ENCODE results near the gene ADCYAP1R1.

The ADCYAP1R1 gene

DNA sequence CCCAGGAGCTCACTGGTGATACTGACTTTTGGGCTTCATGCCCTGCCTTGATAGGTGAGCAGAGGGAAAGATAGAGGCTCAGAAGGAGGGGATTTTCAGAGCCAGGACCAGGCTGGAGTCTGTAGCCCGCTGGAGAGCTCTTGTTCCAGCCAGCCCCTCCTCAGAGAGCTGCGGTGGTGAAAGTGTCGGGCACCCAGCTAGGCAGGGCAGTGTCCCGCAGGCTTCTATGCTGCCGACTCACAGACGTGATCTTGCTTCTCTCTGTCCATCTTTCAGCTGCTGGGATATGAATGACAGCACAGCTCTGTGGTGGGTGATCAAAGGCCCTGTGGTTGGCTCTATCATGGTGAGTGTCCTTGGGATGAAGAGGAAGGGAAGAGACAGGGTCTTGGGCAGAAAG, 35.2 kb downstream of the ADCYAP1R1 start:
- DNase-seq (ENCODE audit: low spot score): no peak

DNA sequence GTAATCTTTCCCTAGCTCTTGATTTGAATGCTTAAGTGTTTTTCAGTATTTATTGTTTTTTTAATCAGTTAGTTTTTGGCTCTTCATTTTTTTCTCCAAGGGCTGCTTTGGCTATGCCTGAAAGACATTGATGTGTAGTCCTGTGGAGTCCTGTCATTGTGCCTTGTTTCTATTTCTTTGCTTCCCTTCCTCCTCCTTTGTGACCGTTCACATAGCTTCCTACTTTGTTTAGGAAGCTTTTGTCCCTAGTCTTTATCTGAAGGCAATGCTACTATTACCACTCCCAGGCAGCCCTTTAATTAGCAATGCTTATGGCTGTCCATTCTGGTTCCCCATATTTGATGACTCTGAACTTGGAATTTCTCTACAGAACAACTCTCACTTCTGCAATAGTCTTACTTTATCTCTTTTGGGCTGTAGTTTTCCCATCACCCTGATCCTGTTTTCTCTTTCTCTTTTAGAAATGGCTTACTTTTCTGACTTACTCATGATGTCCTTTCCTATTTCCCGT, 39.9 kb downstream of the ADCYAP1R1 start:
- no peak for DNase-seq (ENCODE audit: low spot score)

DNA sequence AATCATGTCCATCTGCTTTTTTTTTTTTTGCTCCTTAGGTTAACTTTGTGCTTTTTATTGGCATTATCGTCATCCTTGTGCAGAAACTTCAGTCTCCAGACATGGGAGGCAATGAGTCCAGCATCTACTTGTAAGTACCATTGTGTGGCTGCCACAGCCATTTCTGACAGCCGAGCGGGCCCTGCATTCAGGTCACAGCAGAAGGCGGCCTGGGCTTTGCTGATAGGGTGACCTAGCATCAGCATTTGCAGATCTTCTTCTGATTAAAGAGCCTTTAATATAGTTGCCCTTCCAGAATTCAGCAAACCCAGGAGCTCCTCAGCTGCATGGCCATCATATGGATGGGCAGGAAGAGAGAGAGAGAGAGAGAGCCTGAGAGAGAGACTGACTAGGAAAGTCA, 40.5 kb downstream of the ADCYAP1R1 start:
- no peak for DNase-seq (ENCODE audit: low spot score)

DNA sequence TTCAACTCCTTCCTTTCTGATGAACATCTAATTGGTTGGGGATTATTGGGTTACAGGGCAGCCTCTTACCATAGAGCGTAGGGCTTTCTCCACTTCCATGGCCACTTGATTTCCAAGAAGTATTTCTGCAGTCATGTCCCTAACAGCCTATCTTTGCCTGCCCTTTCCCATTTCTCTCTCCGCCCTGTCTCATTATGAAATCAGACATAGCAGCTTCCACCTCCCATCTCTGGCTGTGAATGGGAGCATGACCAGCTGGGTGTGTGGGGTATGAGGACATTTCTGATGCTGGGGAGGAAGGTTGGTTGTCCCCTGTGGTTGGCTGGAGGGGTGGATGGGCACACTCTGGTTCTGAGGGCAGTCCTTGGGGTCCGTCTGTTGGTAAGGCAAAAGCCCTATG, 41.2 kb downstream of the ADCYAP1R1 start:
- DNase-seq (ENCODE audit: low spot score): no peak

DNA sequence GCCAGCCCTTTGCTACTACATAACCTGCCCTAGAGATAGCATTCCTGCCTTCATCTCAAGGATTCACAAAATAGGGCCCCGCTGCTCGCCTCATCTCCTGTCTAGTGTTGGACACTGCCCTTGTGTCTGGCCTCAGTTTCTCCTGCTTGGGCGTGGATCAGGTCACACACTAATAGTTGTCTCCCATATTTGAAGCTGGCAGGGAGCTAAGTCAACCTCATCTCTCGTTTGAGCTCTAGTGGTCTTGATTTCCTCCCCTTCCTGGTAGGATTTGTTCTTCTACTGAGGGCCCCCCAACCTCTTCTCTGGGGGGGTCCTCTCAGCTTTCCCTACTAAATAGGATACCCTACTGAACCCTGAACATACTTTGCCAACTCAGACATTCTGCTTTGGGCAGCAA, 42.2 kb downstream of the ADCYAP1R1 start:
- DNase-seq (ENCODE audit: low spot score): no peak

DNA sequence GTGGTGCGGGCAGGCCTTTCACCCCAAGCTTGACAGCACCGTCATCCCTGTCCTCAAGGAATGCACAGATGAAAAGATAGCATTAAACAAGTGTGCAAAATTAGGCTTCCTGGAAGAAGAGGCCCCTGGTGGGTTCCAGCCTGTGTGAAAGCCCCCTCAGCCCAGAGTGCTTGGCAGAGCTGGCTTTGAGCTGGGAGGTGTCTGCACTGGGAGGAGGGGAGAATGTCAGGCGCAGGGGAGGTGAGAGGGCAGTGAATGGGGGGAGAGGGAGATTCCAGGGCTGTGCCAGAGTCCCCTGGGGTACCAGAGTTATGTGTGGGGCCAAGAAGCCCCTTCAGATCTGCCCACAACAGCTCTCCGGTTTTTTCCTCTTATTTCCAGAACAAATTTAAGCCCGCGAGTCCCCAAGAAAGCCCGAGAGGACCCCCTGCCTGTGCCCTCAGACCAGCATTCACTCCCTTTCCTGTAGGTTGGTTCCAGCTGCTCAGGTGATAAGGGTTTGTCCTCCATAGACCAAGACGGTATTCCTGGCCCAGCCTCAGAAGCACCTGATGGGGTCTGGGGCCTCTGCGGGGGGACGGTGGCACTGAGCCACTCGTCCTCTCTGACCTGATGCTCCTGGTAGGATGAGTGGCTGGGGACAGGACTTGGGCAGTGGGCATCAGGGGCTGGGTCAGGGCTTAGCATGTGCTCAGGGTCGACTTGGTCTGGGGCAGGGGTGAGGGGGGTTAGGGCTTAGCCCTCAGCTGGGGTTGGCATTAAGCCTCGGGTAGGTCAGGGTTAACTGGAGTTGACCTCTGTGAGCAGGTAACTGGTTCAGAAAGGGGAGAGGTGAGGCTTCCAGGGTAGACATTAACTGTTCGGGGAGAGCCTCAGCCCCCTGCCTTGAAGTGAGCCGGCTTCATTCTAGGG, 43.4 kb downstream of the ADCYAP1R1 start:
- DNase-seq (ENCODE audit: low spot score): no peak

DNA sequence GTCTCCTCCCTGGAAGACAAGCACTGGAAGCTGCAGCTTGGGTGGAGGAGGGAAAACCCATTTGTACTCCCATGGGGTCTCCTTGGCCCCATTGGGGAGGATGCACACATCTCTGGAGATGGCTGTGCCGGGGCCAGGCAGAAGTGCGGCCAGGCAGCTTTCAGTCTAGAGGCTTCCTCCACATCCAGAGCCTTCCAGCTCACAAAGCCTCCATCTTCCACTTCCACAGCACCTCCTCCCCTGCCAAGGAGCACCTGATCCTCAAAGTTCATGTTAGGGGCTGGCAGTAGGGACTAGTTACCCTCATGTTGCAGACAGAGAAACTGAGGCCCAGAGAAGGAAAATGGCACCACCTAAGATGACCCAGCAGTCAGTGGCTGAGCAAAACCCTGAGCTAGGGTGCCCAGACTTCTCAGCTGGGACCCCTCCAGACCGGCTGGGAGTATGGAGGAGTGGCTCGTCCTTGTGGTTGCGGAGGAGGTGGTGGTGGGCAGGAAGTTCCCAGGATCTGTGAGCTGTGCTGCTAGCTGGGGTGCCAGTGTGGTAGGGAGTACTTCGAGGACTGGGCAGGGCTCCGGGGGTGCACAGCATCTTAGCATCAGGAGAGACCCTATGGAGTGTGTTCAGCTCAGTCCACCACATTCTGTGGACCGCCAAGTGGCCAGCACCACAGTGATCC, 44.2 kb downstream of the ADCYAP1R1 start:
- DNase-seq (ENCODE audit: low spot score): no peak

DNA sequence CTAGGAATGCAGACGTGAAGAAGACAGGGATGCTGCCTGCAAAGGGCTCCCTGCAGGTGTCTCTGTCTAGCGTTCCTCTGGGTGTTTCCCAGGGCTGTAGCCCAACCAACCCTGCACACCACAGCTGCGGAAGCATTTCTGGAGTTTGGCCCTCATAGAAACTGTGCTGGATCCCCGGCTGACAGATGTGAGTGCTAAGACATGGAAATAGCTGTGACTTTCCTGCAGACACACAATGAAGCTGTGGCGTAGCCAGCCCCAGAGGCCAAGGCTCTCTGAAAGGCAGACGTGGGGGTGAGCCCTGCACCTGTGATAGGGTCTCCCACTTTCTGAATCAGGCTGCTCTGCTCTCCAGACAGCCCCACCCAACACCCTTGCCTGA, 44.8 kb downstream of the ADCYAP1R1 start:
- no peak for DNase-seq (ENCODE audit: low spot score)

DNA sequence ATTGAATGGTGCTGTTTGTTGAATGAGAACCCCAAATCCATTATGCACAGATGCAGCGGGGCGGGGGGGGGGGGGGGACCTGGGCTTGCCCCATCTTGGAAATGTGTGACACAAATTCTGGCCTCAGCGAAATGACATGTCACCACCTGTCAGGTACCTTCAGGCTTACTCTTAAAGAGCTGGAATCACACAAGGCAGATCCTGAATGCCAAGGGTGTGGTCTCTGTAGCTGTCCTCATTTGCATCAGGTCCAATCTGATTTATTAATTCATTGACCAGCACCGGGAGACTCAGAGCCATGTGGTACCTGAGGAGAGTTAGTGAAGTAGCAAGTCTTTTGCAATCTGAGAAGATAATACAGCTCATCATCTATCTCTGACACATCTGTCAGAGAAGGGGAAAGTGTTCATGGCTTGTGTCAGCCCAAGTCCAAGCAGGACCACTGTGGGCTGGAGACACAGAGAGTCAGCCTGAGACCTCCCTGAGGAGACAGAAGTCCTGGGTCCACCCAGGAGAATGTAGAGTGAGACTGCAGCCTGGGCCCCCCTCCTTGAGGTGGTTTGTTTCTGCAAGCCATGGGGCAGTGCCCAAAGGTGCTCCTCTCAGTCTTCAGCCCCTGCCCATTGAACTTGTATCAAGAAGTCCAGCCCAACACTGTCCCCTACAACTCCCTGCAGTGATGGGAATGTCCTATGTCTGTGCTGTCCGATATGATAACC, 46.7 kb downstream of the ADCYAP1R1 start:
- DNase-seq (ENCODE audit: low spot score): no peak

DNA sequence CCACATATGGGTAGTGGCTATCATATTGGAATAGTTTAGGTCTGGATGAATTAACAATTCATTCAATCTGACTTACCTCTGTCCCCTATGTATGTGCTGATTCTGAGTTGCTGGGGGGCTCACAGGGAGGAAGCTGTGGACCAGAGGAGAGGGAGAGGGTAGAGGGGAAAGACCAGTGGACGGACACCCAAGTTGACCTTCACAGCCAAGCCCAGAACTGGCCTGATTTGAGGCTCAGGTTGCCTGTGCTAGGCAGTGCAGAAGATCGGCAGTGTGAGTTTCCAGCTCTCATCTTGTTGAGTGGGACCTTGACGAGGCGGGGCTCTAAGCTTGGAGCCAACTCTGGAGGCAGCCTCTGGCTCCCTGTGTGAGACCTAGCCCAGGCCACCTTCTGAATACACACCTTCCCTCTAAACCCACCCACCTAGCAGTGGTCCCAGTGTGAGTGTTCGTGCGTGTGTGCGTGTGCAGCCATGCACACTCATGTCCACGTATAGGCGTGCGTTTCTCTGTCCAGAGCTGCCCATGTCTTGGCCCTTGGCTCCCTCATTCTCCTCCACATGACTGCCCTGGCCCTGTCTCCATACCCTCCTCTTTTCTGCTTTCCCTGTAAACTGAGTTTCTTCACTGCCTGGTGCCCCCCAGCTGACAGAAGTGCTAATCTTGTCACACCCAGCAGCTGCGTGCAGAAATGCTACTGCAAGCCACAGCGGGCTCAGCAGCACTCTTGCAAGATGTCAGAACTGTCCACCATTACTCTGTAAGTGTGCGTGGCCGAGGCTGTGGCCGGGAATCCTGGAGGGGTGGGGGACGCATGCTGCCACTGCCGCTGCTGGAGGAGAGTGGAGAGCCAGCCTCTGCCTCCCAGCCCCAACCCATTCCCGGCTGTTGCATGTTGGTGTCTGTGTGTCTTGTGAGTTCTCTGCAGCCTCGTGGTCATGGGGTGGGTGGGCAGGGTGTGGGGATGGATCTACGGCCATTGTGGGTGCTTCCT, 47.6 kb downstream of the ADCYAP1R1 start:
- no peak for DNase-seq (ENCODE audit: low spot score)

DNA sequence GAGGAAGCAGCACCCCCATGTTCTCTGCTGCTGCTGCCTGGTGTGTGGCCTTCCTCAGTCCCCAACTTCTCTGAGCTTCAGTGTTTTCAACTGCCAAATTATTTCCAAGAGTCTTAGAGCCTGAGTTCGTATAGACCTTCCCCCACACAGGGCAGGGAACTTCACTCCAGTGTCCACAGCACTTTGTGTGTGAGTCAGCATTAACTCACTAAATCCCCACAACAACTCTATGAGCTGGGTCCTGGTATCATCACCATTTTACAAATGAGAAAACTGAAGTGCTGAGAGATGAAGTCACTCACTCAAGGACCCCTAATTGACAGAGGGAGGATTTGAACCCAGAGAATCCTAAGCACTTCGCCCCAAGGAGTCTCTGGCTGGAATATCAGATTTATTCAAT, 48.3 kb downstream of the ADCYAP1R1 start:
- no peak for DNase-seq (ENCODE audit: low spot score)

DNA sequence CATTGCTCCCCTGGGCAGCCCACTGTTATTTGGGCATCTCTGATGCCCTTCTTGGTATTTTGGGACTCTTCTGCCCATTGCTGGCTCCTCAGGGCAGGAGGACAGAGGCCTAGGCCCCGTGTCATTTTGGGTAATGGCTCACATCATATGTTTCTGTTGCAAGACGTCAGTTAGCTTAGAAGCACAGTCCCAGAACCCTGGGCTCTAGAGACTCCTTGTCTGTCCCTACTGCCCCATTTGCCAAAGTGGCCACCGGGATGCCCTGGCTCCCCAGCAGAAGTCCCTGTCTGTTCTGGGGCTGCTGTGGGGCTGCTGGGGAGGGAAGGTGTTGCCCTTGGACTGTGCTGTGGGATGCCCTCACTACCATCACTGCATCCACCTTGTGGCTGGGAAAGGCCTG, 48.8 kb downstream of the ADCYAP1R1 start:
- DNase-seq (ENCODE audit: low spot score): no peak

DNA sequence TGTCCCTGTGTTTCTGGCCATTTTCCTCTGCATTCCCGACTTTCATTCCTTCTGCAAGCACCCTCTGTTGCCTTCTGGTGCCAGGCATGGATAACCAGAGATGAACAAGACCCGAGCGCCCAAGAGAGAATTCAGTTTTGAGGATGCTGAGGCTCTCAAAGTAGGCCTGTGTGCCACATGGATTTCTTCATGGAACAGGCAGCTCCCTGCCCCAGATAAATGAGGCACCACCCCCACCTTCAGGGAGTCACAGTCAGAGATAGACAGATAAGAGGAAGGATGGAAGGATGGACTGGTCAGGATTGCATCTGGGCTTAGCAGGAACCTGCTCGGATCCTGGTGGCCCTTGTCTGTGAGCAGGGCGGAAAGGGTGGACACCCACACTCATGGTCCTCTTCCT, 49.4 kb downstream of the ADCYAP1R1 start:
- no peak for DNase-seq (ENCODE audit: low spot score)

DNA sequence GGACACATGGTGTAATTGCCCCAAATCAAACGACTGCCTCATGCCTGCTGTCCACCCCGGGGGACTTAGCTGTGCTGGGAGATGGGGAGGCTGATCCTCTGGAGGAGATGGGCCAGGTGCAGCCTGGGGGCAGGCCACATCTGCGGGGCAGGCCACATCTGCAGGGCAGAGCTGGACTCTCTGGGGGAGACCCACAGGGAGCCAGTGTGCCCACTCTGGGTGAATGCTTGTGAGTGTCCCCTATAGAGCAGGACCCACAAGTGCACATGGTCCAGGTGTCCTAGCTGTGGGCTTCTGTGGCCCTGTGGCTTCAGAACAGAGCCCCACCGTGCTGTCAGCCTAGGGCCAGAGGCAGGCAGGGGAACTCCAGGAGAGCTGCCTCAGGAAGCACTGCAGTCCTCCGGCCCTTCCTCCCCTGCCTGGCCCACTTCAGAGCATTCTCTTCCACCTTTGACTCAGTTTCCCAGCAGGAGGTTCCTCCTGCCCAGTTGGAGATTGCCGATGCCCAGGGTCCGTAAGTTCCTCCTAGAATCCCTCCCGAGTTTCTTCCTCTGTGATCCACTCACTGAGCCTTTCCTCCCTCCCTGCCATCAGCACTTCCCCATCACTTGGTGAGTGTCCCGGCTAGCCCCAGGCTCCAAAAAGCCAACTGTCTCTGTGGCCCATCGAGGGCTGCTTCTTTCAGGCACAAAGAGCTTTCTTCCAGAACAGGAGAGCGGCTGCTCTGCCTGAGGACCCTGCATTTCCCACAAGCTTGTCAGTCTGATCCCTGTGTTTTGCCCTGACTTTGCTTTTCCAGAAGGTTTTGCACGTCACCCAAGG, 50.3 kb downstream of the ADCYAP1R1 start:
- no peak for DNase-seq (ENCODE audit: low spot score)

DNA sequence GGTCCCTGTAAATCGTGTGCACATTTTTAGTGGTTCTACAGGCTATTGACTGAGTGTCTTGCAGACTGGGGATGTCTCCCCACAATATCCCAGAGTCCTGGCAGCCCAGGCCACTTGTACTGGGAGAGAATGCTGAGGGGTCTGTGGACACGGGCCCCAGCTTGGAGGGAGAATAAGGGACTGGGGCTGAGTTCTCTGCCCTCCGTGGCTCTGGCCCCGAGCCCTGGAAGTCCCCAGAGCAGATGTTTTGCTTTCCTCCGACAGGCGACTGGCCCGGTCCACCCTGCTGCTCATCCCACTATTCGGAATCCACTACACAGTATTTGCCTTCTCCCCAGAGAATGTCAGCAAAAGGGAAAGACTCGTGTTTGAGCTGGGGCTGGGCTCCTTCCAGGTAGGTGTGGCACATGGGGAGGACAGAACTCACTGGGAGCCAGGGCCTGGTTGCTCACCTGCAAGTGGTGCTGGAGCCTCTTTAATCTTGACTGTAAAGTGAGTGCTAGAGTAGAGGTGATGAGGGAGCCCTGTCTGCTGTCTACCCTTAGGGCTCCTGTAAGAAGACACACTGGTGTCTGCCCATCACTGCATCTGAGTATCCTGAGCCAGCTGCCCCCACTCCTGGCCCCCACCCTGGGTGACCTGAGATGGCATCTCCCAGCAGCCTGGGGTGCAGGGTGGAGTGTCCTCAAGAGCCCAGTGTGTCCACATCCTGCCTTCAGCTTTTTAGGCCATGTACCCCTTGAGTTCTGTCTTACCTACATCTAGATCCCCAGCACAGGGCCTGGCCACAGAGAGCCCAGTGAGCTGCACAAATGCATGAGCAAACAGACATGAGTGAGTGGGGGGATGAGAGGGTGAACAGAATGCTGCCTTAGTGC, 51.1 kb downstream of the ADCYAP1R1 start:
- DNase-seq (ENCODE audit: low spot score): no peak

DNA sequence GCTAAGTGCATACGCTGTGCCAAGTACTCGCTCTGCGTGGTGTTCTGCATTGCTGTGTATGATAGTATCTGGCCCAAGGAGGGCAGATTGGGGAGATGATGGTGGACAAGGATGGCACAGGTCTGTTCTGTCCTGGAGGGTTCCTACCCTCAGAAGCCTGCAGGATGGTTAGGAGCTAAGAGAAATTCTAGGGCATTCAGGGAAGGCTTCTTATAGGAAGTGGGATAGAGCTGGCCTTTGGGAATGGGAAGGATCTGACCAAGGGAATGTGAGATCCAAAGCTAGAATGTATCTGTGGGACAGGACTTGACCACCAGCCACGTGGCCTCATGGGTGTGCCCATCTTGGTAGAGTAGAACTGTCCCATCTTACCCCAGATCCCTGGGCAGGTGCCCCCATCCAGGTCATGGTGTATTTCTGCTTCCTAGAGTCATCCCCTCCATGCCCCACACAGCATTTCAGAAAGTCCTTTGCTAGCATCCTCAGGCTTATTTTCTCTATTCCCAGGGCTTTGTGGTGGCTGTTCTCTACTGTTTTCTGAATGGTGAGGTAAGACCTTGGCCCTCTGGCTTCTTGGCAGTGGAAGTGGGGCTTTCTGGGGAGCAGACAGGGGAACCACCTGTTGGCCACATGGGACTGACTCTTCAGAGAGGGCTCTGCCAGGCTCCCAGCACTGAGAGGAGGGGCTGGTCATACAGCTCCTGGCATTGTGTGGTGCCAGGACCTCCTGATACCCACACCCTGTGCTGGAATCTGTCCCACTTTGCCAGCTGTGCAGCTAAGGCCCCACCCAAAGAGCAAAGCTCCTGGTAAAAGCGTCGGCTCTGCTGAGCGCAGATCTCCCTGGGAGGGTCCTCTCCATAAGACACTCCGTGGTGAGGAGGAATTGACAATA, 52.5 kb downstream of the ADCYAP1R1 start:
- no peak for DNase-seq (ENCODE audit: low spot score)

DNA sequence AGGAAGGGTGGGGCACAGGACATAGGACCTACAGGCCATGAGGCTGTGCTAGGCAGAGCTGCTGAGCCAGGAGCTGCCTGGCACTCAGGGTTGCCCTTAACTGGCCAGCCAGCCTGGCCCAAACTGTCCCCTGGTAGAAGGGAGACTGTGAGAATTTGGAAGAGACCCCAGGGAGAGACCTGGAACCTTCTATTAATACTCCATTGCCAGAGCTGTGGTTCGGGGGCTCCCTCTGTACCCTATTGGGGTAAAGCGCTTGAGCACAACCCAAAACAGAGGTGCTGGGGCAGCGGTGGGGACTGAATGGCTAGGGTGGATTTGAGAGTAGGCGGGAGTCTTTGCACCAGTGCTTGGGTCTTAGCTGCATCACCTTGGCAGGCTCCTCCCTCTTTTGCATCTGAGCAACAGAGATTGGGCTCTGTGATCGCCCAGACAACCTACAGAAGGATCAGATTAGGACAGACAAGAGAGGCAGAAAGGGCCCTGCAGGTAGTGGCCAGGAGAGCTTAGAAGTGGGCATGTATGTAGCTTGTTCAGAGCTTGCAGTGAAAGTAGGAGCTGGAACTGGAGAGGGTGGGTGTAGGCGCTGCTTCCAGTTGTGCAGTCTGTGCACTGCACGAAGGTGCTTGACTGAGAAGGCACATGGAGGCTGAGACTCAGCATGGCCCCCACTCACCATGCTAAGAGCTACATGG, 53.3 kb downstream of the ADCYAP1R1 start:
- no peak for DNase-seq (ENCODE audit: low spot score)

Data from HuH-7 (cell line).